Parathyroid adenoma (tissue), 2 donors: ENCODE measurements around the gene AKAP8L.

Source experiments
- H2AFZ ChIP-seq: fragments of 300-600 bp; sonication (generic); one replicate; pipeline ENCODE4 v1.7.0; 2017; ENCODE audit warnings: antibody characterized with exemption, mild to moderate bottlenecking
- H3K27ac ChIP-seq: fragments of 300-600 bp; sonication (generic); one replicate; pipeline ENCODE4 v1.7.0; 2017
- H3K27me3 ChIP-seq: fragments of 300-600 bp; sonication (generic); one replicate; pipeline ENCODE4 v1.7.0; 2017; ENCODE audit warnings: low read length; ENCODE audit not compliant: control insufficient read depth, insufficient read depth
- H3K36me3 ChIP-seq: fragments of 300-600 bp; sonication (generic); one replicate; pipeline ENCODE4 v1.7.0; 2017; ENCODE audit warnings: low read length; ENCODE audit not compliant: control insufficient read depth, insufficient read depth
- H3K4me1 ChIP-seq: fragments of 300-600 bp; sonication (generic); one replicate; pipeline ENCODE4 v1.7.0; 2017; ENCODE audit warnings: control low read depth
- H3K4me2 ChIP-seq: fragments of 300-600 bp; sonication (generic); one replicate; pipeline ENCODE4 v1.7.0; 2017; ENCODE audit warnings: low read length
- H3K4me3 ChIP-seq: fragments of 300-600 bp; sonication (generic); one replicate; pipeline ENCODE4 v1.7.0; 2017; ENCODE audit warnings: low read depth, low read length
- H3K79me2 ChIP-seq: fragments of 300-600 bp; sonication (generic); one replicate; pipeline ENCODE4 v1.7.0; 2017; ENCODE audit warnings: control low read depth
- H3K9ac ChIP-seq: fragments of 300-600 bp; sonication (generic); one replicate; pipeline ENCODE4 v1.7.0; 2017; ENCODE audit warnings: mild to moderate bottlenecking
- H3K9me3 ChIP-seq: fragments of 300-600 bp; sonication (generic); one replicate; pipeline ENCODE4 v1.7.0; 2017; ENCODE audit warnings: low read length; ENCODE audit not compliant: control insufficient read depth
- TF ChIP-seq, protein P1 (sequence below): fragments of 300-600 bp; sonication (generic); IDR thresholded peaks from one replicate; pipeline ENCODE4 v1.7.0; 2017; ENCODE audit warnings: antibody characterized with exemption, mild to moderate bottlenecking
- donor health status: primary hyperparathyroidism.

Gene AKAP8L

GRCh38 chr19:15456441-15456840, 37.7 kb upstream of the AKAP8L start:
- peaks cover 4% of the 10 kb centered on the region for H3K4me1 ChIP-seq
- H3K27ac ChIP-seq, result no peak overlapping the region
- H3K4me2 ChIP-seq, result peak overlapping the region; percentile 42
- no peaks in the 10 kb centered on the region for H3K27me3 ChIP-seq
- H3K9me3 ChIP-seq, result no peaks in the 10 kb centered on the region
- H3K4me3 ChIP-seq, result no peak overlapping the region
- H3K79me2 ChIP-seq, result no peaks in the 10 kb centered on the region
- no peaks in the 10 kb centered on the region for H3K36me3 ChIP-seq
- TF ChIP-seq, protein P1, sequence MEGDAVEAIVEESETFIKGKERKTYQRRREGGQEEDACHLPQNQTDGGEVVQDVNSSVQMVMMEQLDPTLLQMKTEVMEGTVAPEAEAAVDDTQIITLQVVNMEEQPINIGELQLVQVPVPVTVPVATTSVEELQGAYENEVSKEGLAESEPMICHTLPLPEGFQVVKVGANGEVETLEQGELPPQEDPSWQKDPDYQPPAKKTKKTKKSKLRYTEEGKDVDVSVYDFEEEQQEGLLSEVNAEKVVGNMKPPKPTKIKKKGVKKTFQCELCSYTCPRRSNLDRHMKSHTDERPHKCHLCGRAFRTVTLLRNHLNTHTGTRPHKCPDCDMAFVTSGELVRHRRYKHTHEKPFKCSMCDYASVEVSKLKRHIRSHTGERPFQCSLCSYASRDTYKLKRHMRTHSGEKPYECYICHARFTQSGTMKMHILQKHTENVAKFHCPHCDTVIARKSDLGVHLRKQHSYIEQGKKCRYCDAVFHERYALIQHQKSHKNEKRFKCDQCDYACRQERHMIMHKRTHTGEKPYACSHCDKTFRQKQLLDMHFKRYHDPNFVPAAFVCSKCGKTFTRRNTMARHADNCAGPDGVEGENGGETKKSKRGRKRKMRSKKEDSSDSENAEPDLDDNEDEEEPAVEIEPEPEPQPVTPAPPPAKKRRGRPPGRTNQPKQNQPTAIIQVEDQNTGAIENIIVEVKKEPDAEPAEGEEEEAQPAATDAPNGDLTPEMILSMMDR, result no peak
- H2AFZ ChIP-seq, result no peak overlapping the region
- no peak overlapping the region for H3K9ac ChIP-seq

DNA sequence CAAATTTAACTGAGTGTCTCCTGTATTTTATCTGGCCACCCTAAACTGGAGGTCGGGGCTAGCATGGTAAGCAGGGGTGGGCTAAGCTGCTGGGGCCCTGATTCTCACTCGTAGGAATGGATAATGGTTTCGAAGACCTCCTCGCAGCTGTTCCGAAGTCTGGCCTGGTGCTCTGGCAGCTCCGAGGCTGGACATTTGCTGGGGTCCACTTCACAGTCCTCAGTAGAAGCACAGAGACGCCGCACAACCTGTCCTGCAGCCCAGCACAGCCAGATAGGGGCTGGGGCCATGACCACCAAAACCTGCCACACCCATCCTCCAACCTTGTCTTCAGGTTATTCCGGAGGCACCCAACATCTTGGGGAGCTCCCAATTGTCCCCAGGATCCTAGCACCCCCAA, 37.2 kb upstream of the AKAP8L start:
- Histone ChIP-seq H3K9me3 (no peaks in the 10 kb centered on the region), H3K4me3 (no peak overlapping the region), H3K79me2 (no peaks in the 10 kb centered on the region), H3K4me2 (no peak overlapping the region), H3K27ac (no peak overlapping the region), H3K36me3 (no peaks in the 10 kb centered on the region), H3K4me1 (peaks cover 4% of the 10 kb centered on the region), H2AFZ (no peak overlapping the region), H3K9ac (no peak overlapping the region), H3K27me3 (no peaks in the 10 kb centered on the region)
- TF ChIP-seq, protein P1, result no peak

GRCh38 chr19:15453906-15454860, 35.4 kb upstream of the AKAP8L start:
- Histone ChIP-seq H3K4me1 (peaks cover 4% of the 10 kb centered on the region), H2AFZ (no peak overlapping the region), H3K4me2 (no peak overlapping the region), H3K4me3 (no peak overlapping the region), H3K36me3 (no peaks in the 10 kb centered on the region), H3K9me3 (no peaks in the 10 kb centered on the region), H3K27ac (no peak overlapping the region), H3K27me3 (no peaks in the 10 kb centered on the region), H3K9ac (no peak overlapping the region), H3K79me2 (no peaks in the 10 kb centered on the region)
- TF ChIP-seq, protein P1, result peak; percentile 21

DNA sequence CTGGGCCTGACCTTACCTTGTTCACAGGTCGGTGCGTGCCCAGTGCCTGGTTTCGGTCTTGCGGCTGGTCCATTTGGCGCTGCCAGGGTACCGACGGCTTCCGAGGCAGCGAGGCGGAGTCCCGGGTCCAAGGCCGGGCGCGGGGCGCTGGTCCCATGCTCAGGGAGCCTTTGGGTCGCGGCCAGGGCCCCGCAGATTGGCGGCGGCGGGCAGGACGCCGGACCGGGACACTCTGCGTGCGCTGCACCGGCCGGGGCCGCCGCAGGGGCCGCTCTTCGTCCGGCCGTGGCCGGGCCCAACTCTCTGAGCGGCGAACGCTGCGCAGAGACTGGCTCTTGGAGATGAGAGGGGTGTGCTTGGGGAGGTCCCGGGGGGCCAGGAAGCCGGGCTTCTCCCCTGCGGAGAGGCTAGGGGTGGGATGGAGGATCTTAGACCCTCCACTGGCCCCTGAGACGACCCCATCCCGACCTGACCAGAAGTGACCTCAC, 34.3 kb upstream of the AKAP8L start:
- Histone ChIP-seq H2AFZ (peak overlapping the region; percentile 91), H3K4me1 (peaks cover 4% of the 10 kb centered on the region), H3K27ac (peak overlapping the region; percentile 14), H3K9ac (no peak overlapping the region), H3K36me3 (no peaks in the 10 kb centered on the region), H3K4me2 (peak overlapping the region; percentile 75), H3K79me2 (no peaks in the 10 kb centered on the region), H3K4me3 (peak overlapping the region; percentile 54), H3K27me3 (no peaks in the 10 kb centered on the region), H3K9me3 (no peaks in the 10 kb centered on the region)
- TF ChIP-seq, protein P1, result peak; percentile 34
